ENCODE results near the gene SLC39A2.
"Not testable (repeated sequence)": the region's sequence is repeated elsewhere in the genome, so short reads cannot be mapped to it uniquely, and the experiment has no call there.

The SLC39A2 gene

GRCh38 chr14:20971705-20972021 lies 27.4 kb upstream of the SLC39A2 start:
- DNase-seq (ENCODE audit: low read depth): no peak
- TF ChIP-seq CTCF (conservative IDR thresholded peaks at IDR 0.05; ENCODE audit: control insufficient read depth, insufficient read depth, low read depth, low read length): no peak
- peak overlapping the region; percentile 72 for H3K4me3 ChIP-seq (ENCODE audit: control insufficient read depth, low read depth, low read length)

GRCh38 chr14:20973501-20973900 lies 25.6 kb upstream of the SLC39A2 start:
- DNase-seq (ENCODE audit: low read depth): no peak
- H3K4me3 ChIP-seq (ENCODE audit: control insufficient read depth, low read depth, low read length): no peak overlapping the region
- TF ChIP-seq CTCF (conservative IDR thresholded peaks at IDR 0.05; ENCODE audit: control insufficient read depth, insufficient read depth, low read depth, low read length): no peak

- no peak for TF ChIP-seq CTCF (conservative IDR thresholded peaks at IDR 0.05; ENCODE audit: control insufficient read depth, insufficient read depth, low read depth, low read length)
- no peak overlapping the region for H3K4me3 ChIP-seq (ENCODE audit: control insufficient read depth, low read depth, low read length)
- DNase-seq (ENCODE audit: low read depth): no peak
Measured at GRCh38 chr14:20976291-20976690, 22.8 kb upstream of the SLC39A2 start.

- no peak for DNase-seq (ENCODE audit: low read depth)
- no peak overlapping the region for H3K4me3 ChIP-seq (ENCODE audit: control insufficient read depth, low read depth, low read length)
- no peak for TF ChIP-seq CTCF (conservative IDR thresholded peaks at IDR 0.05; ENCODE audit: control insufficient read depth, insufficient read depth, low read depth, low read length)
Measured at GRCh38 chr14:20978687-20979086, 20.4 kb upstream of the SLC39A2 start.

- no peak for DNase-seq (ENCODE audit: low read depth)
- no peak for TF ChIP-seq CTCF (conservative IDR thresholded peaks at IDR 0.05; ENCODE audit: control insufficient read depth, insufficient read depth, low read depth, low read length)
- no peak overlapping the region for H3K4me3 ChIP-seq (ENCODE audit: control insufficient read depth, low read depth, low read length)
Measured at GRCh38 chr14:20980906-20981305, 18.2 kb upstream of the SLC39A2 start.

- TF ChIP-seq CTCF (conservative IDR thresholded peaks at IDR 0.05; ENCODE audit: control insufficient read depth, insufficient read depth, low read depth, low read length): no peak
- no peak for DNase-seq (ENCODE audit: low read depth)
- H3K4me3 ChIP-seq (ENCODE audit: control insufficient read depth, low read depth, low read length): no peak overlapping the region
Measured at GRCh38 chr14:20982646-20983369, 16.3 kb upstream of the SLC39A2 start.

DNA sequence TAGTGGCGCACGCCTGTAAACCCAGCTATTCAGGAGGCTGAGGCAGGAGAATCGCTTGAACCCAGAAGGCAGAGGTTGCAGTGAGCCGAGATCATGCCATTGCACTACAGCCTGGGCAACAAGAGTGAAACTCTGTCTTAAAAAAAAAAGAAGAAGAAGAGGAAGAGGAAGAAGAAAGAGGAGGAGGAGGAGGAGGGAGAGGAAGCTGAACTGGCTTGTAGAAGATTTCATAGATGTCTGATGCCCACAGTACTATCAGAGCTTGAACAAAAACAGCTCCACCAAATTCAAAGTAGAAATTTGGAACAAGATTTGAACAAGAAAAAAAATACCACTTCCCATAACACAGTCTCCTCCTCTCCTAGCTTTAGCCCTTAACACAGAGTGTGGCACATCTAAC lies 13.4 kb upstream of the SLC39A2 start:
- not testable (repeated sequence) for DNase-seq (ENCODE audit: low read depth); H3K4me3 ChIP-seq (ENCODE audit: control insufficient read depth, low read depth, low read length)
